Dendritic cell treated with granulocyte-macrophage colony-stimulating factor and Interleukin-4, amounts not matched to agents 40 ng/mL and 50 ng/mL, for 4 days (primary cell): ENCODE measurements around the gene RSPO4.

Source experiments
- H3K27ac Mint-ChIP-seq: one replicate; pipeline ENCODE4 v1.8.0; 2022; ENCODE audit warnings: mild to moderate bottlenecking, mixed read lengths
- H3K27me3 Mint-ChIP-seq: one replicate; pipeline ENCODE4 v1.8.0; 2022; ENCODE audit warnings: mild to moderate bottlenecking, mixed read lengths
- H3K36me3 Mint-ChIP-seq: one replicate; pipeline ENCODE4 v1.8.0; 2022; ENCODE audit warnings: low read depth, mixed read lengths
- H3K4me1 Mint-ChIP-seq: one replicate; pipeline ENCODE4 v1.8.0; 2022; ENCODE audit warnings: low read depth, mixed read lengths
- H3K4me3 Mint-ChIP-seq: one replicate; pipeline ENCODE4 v1.8.0; 2022; ENCODE audit warnings: mild to moderate bottlenecking, moderate library complexity, mixed read lengths
- H3K9me3 Mint-ChIP-seq: one replicate; pipeline ENCODE4 v1.8.0; 2022; ENCODE audit warnings: mixed read lengths
- intact Hi-C: fragments of 100-400 bp; cut with micrococcal nuclease; formaldehyde crosslinking; loops from one replicate; pipeline ENCODE4 v1.15.0; 2022

Gene RSPO4

DNA sequence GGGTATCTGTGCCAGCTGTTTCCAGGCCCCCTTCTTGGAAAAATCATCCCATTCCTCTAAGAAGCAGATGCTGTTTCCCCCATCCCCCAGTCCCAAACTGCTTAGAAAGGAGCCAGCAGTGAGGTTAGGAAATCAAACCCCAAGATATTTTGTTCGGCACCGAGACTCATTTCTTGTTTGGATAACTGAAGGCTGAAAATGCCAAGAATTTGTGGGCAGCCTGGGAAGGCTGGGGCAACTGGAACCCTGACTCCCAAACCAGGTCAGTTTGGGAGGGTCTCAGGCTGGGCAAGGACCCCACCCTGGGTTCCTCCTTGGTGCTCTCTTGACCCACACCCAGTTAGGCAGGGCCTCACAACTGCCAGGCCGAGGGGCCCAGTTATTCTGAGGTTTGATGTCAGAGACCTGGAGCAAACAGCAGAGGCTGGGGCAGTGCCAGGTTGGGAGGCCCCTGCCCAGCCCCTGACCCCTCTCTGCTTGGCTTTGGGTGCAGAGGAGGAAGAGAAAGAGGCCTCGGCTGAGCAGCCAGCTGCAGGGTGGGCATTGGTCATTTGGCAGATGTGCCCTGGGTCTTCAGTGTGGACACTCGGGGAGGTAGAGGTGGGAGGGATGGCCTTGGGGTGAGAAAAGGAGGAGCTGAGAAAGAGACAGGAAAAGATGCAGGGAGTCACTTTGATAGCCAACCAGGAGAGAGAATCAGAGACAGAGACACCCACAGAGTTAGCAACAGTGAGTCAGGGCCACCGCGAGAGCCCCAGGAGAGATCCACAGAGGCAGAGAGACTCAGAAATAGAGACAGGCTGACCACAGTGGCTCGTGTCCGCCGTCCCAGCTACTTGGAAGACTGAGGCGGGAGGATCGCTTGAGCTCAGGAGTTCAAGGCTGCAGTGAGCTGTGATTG is 91.0 kb downstream of the RSPO4 start:
- Mint-ChIP-seq H3K9me3 (no peaks in the 10 kb centered on the region), H3K27me3 (peaks cover 38% of the 10 kb centered on the region), H3K4me3 (no peak overlapping the region), H3K27ac (peak overlapping the region; percentile 12), H3K4me1 (peaks cover 45% of the 10 kb centered on the region), H3K36me3 (no peaks in the 10 kb centered on the region)
- intact Hi-C loops, result no loop called here

DNA sequence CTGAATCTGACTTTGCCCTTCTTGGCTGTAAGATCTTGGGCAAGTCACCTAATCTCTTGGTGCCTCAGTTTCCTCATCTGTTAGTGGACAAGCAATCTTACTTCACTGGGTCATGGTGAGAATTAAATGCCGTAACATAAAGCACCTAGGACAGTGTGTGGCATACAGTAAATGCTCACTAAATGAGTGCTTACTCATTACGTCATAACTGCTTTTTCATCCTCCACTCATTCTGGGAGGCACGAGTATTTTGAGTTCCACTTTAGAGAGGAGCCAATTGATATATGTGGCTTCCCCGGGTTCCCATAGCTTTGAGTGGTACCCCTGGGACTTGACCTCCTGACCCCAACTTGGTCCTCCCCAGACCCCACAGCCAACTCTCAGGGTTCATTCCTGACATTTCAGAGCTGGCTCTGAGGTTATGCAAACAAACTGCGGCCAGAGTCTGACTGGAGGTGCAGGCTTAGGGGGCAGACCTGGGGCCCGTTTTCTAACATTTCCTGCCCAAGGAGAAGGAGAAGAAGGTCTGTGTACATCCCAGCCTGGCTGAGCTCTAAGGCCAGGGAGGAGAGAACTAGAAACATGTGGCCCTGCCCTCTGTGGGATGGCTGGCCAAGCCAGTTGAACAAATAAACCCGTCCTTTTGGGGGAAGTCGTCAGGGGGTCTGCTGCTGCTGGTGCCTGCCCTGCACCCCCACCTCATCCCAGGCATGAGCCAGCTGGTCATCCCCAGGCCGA is 91.8 kb downstream of the RSPO4 start:
- peaks cover 31% of the 10 kb centered on the region for H3K27me3 Mint-ChIP-seq
- peaks cover 45% of the 10 kb centered on the region for H3K4me1 Mint-ChIP-seq
- intact Hi-C loops, result no loop called here
- H3K27ac Mint-ChIP-seq, result no peak overlapping the region
- H3K36me3 Mint-ChIP-seq, result no peaks in the 10 kb centered on the region
- no peaks in the 10 kb centered on the region for H3K9me3 Mint-ChIP-seq
- H3K4me3 Mint-ChIP-seq, result no peak overlapping the region

DNA sequence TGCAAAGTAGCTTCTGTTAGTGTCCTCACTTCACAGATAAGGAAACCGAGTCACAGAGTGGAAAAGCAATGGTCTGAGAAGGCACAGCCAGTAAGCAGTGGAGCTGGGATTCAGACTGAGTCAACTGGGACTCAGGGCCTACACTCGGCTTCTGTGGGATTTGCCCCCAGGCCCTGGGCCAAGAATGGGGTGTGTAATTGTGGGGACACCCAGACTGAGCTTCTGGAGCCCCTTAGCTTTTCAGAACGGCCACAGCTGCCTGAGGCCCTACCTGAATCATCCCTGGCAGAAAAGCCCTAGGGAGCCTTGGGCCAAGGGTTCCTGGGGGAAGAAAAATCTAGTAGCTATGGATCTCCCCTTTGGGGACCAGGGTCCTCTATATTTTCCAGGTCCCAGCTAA is 92.5 kb downstream of the RSPO4 start:
- Mint-ChIP-seq H3K4me3 (no peak overlapping the region), H3K9me3 (no peaks in the 10 kb centered on the region), H3K27ac (no peak overlapping the region), H3K4me1 (peaks cover 45% of the 10 kb centered on the region), H3K27me3 (peaks cover 27% of the 10 kb centered on the region), H3K36me3 (no peaks in the 10 kb centered on the region)
- intact Hi-C loops, result no loop called here
